Activated naive CD4-positive, alpha-beta T cell (primary cell): ENCODE results near the gene MDP1.

ENCODE experiments used
- DNase-seq, 4 experiments: peaks; one replicate each; lab custom pipeline; 2025; lab: John Stamatoyannopoulos, UW

MDP1 gene

GRCh38 chr14:24198814-24199524, 16.9 kb downstream of the MDP1 start:
- no peak for DNase-seq

GRCh38 chr14:24197056-24197450, 18.8 kb downstream of the MDP1 start:
- no peak for DNase-seq

- no peak for DNase-seq
Measured at GRCh38 chr14:24196071-24197055, 19.5 kb downstream of the MDP1 start.

- peak; percentile 73 to 84 (median 80) for DNase-seq
Measured at GRCh38 chr14:24195186-24196070, 20.4 kb downstream of the MDP1 start, which contains the start of gene TM9SF1. TSS of gene TM9SF1 (minus strand) at chr14:24195441. CDS start at chr14:24195019, 422 bp downstream.

- DNase-seq: no peak
Measured at GRCh38 chr14:24194873-24195185, 21.0 kb downstream of the MDP1 start.

- no peak for DNase-seq
Measured at GRCh38 chr14:24194186-24194872, 21.5 kb downstream of the MDP1 start.

GRCh38 chr14:24192933-24193332, 22.9 kb downstream of the MDP1 start:
- no peak for DNase-seq

- DNase-seq: no peak
Measured at GRCh38 chr14:24190416-24190815, 25.4 kb downstream of the MDP1 start.

GRCh38 chr14:24189460-24189859, 26.4 kb downstream of the MDP1 start:
- DNase-seq: no peak

GRCh38 chr14:24189059-24189375, 26.8 kb downstream of the MDP1 start:
- no peak for DNase-seq

GRCh38 chr14:24188251-24189058, 27.4 kb downstream of the MDP1 start, which contains the start of gene IPO4:
TSS of gene IPO4 (minus strand) at chr14:24188816. CDS start at chr14:24188787, 29 bp downstream.
- peak; percentile 83 to 90 (median 88) for DNase-seq

GRCh38 chr14:24187539-24187915, 28.3 kb downstream of the MDP1 start:
- DNase-seq: no peak

- DNase-seq: no peak
Measured at GRCh38 chr14:24186831-24187538, 28.9 kb downstream of the MDP1 start.

- DNase-seq: no peak
Measured at GRCh38 chr14:24185741-24186140, 30.1 kb downstream of the MDP1 start.

GRCh38 chr14:24185026-24185425, 30.8 kb downstream of the MDP1 start:
- no peak for DNase-seq

- no peak for DNase-seq
Measured at GRCh38 chr14:24184104-24184970, 31.5 kb downstream of the MDP1 start.

- no peak for DNase-seq
Measured at GRCh38 chr14:24183014-24183481, 32.8 kb downstream of the MDP1 start.

GRCh38 chr14:24182110-24182882, 33.6 kb downstream of the MDP1 start:
- no peak for DNase-seq
